GF-D8 (cell line): Measurements from ENCODE around the gene PWWP2B.

Experiments
- DNase-seq: peaks from one replicate; lab custom pipeline; 2025; lab: John Stamatoyannopoulos, UW

PWWP2B gene

GRCh38 chr10:132420469-132420980 lies 23.5 kb downstream of the PWWP2B start:
- DNase-seq: peak; percentile 78

GRCh38 chr10:132420981-132421846 lies 24.2 kb downstream of the PWWP2B start:
- peak; percentile 76 for DNase-seq

GRCh38 chr10:132421847-132422751 lies 25.1 kb downstream of the PWWP2B start:
- DNase-seq: peak; percentile 67

GRCh38 chr10:132422903-132423825 lies 26.2 kb downstream of the PWWP2B start:
- peak; percentile 78 for DNase-seq

GRCh38 chr10:132423966-132424861 lies 27.2 kb downstream of the PWWP2B start:
- no peak for DNase-seq

- DNase-seq: no peak
Observed at GRCh38 chr10:132425029-132425756, 28.2 kb downstream of the PWWP2B start.

- DNase-seq: no peak
Observed at GRCh38 chr10:132425757-132426155, 28.8 kb downstream of the PWWP2B start.

- DNase-seq: no peak
Observed at GRCh38 chr10:132427006-132427771, 30.2 kb downstream of the PWWP2B start.

GRCh38 chr10:132427939-132428367 lies 31.0 kb downstream of the PWWP2B start:
- no peak for DNase-seq

GRCh38 chr10:132428486-132428995 lies 31.5 kb downstream of the PWWP2B start:
- no peak for DNase-seq

GRCh38 chr10:132429281-132430230 lies 32.6 kb downstream of the PWWP2B start:
- no peak for DNase-seq

- no peak for DNase-seq
Observed at GRCh38 chr10:132430231-132430743, 33.3 kb downstream of the PWWP2B start.

GRCh38 chr10:132430861-132431271 lies 33.9 kb downstream of the PWWP2B start:
- no peak for DNase-seq

GRCh38 chr10:132431537-132432175 lies 34.7 kb downstream of the PWWP2B start:
- DNase-seq: no peak

- DNase-seq: no peak
Observed at GRCh38 chr10:132432176-132432540, 35.2 kb downstream of the PWWP2B start.

- DNase-seq: no peak
Observed at GRCh38 chr10:132433671-132434340, 36.8 kb downstream of the PWWP2B start.
